ENCODE results near the gene SP2. TPM values are rescaled to one million over a fixed set of nuclear protein-coding genes. Genes with fewer than 3 reads are reported as not detected.

The SP2 gene
- polyA plus RNA-seq, 2 donors, result 5.4 to 10.7 TPM

Other genes starting within 250 kb of the SP2 start
- gene KPNB1, start 246.3 kb upstream of the SP2 start, polyA plus RNA-seq, result 10 to 100 TPM; 40.8 to 75.5 TPM
- 10 to 100 TPM in 1 of 2 donors, 1 to 10 TPM in 1; 9.2 to 17.1 TPM for gene TBKBP1, start 202.1 kb upstream of the SP2 start, polyA plus RNA-seq
- gene TBX21, start 163.0 kb upstream of the SP2 start, polyA plus RNA-seq, result under 1 TPM; 0.18 to 0.24 TPM
- gene OSBPL7, start 74.4 kb upstream of the SP2 start, polyA plus RNA-seq, result 1 to 10 TPM; 1.9 to 3.7 TPM
- 10 to 100 TPM; 17.5 to 30.4 TPM for gene MRPL10, start 64.7 kb upstream of the SP2 start, polyA plus RNA-seq
- gene LRRC46, start 64.6 kb upstream of the SP2 start, polyA plus RNA-seq, result under 1 TPM; 0.25 to 0.53 TPM
- gene SCRN2, start 55.0 kb upstream of the SP2 start, polyA plus RNA-seq, result 10 to 100 TPM; 28.6 to 34.7 TPM
- gene SP6, start 45.1 kb upstream of the SP2 start, polyA plus RNA-seq, result 1 to 10 TPM; 3.8 to 6.1 TPM
- 1 to 10 TPM; 9.5 to 9.6 TPM for gene PNPO, start 45.3 kb downstream of the SP2 start, polyA plus RNA-seq
- gene PRR15L, start 61.6 kb downstream of the SP2 start, polyA plus RNA-seq, result 10 to 100 TPM in 1 of 2 donors, 1 to 10 TPM in 1; 8.8 to 15.2 TPM
- gene CDK5RAP3, start 74.9 kb downstream of the SP2 start, polyA plus RNA-seq, result 100 to 1,000 TPM; 103 to 217 TPM
- 10 to 100 TPM in 1 of 2 donors, 1 to 10 TPM in 1; 8.4 to 12.9 TPM for gene COPZ2, start 141.6 kb downstream of the SP2 start, polyA plus RNA-seq
- gene NFE2L1, start 152.1 kb downstream of the SP2 start, polyA plus RNA-seq, result 10 to 100 TPM; 39.4 to 45.7 TPM
- gene CBX1, start 205.2 kb downstream of the SP2 start, polyA plus RNA-seq, result 10 to 100 TPM; 16.4 to 29.9 TPM
- gene SNX11, start 211.5 kb downstream of the SP2 start, polyA plus RNA-seq, result 10 to 100 TPM; 11.5 to 17.0 TPM

All from esophagus (tissue), 2 donors.